HL-60 (cell line): ENCODE results near the gene NLRP4.

ENCODE experiments used
- DNase-seq, 2 experiments: peaks; one replicate each; pipeline ENCODE4 v3.0.0-alpha.2; 2010 to 2020; ENCODE audit warnings: low read depth in 1 of 2, low spot score in 1 of 2
- H3K27ac ChIP-seq: fragments of 250-450 bp; sonication (Bioruptor Pico); replicated peaks from 2 replicates; pipeline ENCODE4 v1.5.1; 2020; ENCODE audit warnings: mild to moderate bottlenecking, moderate library complexity
- H3K27me3 ChIP-seq: fragments of 250-450 bp; sonication (Bioruptor Pico); 2 replicates; pipeline ENCODE4 v1.5.1; 2021; ENCODE audit warnings: mild to moderate bottlenecking, moderate library complexity; ENCODE audit not compliant: insufficient read depth, poor library complexity, severe bottlenecking
- H3K4me3 ChIP-seq: replicated peaks from 2 replicates; pipeline ENCODE4 v1.5.1; 2011; ENCODE audit warnings: mild to moderate bottlenecking, control low read depth, low read length; ENCODE audit not compliant: insufficient read depth
- GABPA ChIP-seq: IDR thresholded peaks from 2 replicates; pipeline ENCODE4 v1.6.1; 2012; ENCODE audit warnings: low read depth
- POLR2AphosphoS5 ChIP-seq: IDR thresholded peaks from 2 replicates; pipeline ENCODE4 v1.6.1; 2012; ENCODE audit warnings: low read depth
- REST ChIP-seq: IDR thresholded peaks from 2 replicates; pipeline ENCODE4 v1.6.1; 2012; ENCODE audit warnings: low read depth; ENCODE audit not compliant: insufficient replicate concordance
- SPI1 ChIP-seq: IDR thresholded peaks from 2 replicates; pipeline ENCODE4 v1.6.1; 2012; ENCODE audit warnings: low read depth, mild to moderate bottlenecking, borderline replicate concordance
- TF ChIP-seq, protein P1 (sequence below): IDR thresholded peaks from one replicate; pipeline ENCODE4 v1.5.1; 2011; ENCODE audit warnings: low read length, control low read depth, inconsistent platforms; ENCODE audit not compliant: insufficient read depth

NLRP4 gene

DNA sequence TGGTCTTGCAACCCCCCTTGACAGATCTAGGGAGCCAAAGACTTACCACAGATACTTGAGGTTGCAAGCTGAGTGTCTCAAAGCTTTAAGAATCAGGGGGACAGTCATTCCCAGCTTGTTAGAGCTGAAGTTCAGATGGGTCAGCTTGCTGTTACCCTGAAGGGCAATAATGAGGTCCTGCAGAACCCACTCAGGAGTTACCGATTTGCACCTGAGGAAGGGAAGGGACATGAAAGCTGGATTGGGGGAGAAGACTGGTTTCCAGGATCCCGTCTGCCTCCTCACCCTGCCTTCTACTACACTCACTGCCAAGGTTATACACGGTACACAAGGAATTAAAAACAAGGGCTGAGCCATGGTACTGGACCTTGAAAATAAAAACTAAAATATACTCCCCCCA, 71.4 kb downstream of the NLRP4 start:
- Histone ChIP-seq H3K4me3 (no peak overlapping the region), H3K27me3 (no peaks in the 10 kb centered on the region), H3K27ac (no peak overlapping the region)
- no peak for TF ChIP-seq POLR2AphosphoS5
- TF ChIP-seq SPI1, result no peak
- no peak for TF ChIP-seq REST
- no peak for TF ChIP-seq GABPA
- TF ChIP-seq, protein P1, sequence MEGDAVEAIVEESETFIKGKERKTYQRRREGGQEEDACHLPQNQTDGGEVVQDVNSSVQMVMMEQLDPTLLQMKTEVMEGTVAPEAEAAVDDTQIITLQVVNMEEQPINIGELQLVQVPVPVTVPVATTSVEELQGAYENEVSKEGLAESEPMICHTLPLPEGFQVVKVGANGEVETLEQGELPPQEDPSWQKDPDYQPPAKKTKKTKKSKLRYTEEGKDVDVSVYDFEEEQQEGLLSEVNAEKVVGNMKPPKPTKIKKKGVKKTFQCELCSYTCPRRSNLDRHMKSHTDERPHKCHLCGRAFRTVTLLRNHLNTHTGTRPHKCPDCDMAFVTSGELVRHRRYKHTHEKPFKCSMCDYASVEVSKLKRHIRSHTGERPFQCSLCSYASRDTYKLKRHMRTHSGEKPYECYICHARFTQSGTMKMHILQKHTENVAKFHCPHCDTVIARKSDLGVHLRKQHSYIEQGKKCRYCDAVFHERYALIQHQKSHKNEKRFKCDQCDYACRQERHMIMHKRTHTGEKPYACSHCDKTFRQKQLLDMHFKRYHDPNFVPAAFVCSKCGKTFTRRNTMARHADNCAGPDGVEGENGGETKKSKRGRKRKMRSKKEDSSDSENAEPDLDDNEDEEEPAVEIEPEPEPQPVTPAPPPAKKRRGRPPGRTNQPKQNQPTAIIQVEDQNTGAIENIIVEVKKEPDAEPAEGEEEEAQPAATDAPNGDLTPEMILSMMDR, result no peak
- DNase-seq, result no peak

DNA sequence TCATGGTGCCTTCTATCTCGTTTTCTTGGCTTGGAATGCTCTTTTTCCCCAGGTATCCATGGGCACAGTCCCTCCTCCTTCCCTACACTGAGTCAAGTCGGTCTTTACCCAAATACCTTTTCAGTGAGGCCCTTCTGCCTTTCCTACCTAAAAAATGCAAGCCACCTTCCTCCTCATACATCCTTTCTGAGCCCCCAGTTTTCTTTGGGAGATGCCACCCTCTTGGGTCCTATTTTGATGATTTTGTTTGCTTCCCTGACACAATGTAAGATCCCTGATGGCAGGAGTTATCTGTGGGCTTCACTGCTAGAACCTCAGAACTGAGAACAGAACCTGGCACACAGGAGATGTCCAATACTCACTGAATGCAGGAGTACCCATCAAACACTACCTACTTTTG, 73.5 kb downstream of the NLRP4 start:
- H3K27ac ChIP-seq, result no peak overlapping the region
- no peaks in the 10 kb centered on the region for H3K27me3 ChIP-seq
- TF ChIP-seq, protein P1, result no peak
- no peak for TF ChIP-seq SPI1
- TF ChIP-seq GABPA, result no peak
- no peak for TF ChIP-seq REST
- TF ChIP-seq POLR2AphosphoS5, result no peak
- no peak for DNase-seq
- no peak overlapping the region for H3K4me3 ChIP-seq

- Histone ChIP-seq H3K27ac (no peak overlapping the region), H3K4me3 (no peak overlapping the region), H3K27me3 (no peaks in the 10 kb centered on the region)
- TF ChIP-seq, protein P1, result no peak
- TF ChIP-seq REST, result no peak
- TF ChIP-seq POLR2AphosphoS5, result no peak
- no peak for TF ChIP-seq GABPA
- TF ChIP-seq SPI1, result no peak
- no peak for DNase-seq
Measured at GRCh38 chr19:55912916-55913315, 76.6 kb downstream of the NLRP4 start.
